GM13976 (cell line): ENCODE results near the gene ADAMTS16.

ENCODE experiments used
- DNase-seq: peaks from one replicate; pipeline ENCODE4 v3.0.0; 2012; ENCODE audit warnings: low spot score
- CTCF ChIP-seq: IDR thresholded peaks from 2 replicates; pipeline ENCODE4 v1.5.1; 2012; ENCODE audit warnings: borderline replicate concordance, mild to moderate bottlenecking; ENCODE audit not compliant: insufficient read depth; ENCODE audit errors: extremely low read depth, missing control alignments, control extremely low read depth
- in situ Hi-C: fragments of 300-500 bp; cut with MboI; formaldehyde crosslinking; loops from one replicate; pipeline ENCODE4 v1.12.0; 2022; ENCODE audit warnings: low sequenced_read_pairs, mixed read lengths, inconsistent platforms; ENCODE audit not compliant: unreplicated experiment

ADAMTS16 gene

GRCh38 chr5:5341531-5342292 is 201.6 kb downstream of the ADAMTS16 start:
- no peak for DNase-seq
- no peak for TF ChIP-seq CTCF
- in situ Hi-C loops, result no loop called here

- DNase-seq, result no peak
- in situ Hi-C loops, result no loop called here
Observed at GRCh38 chr5:5342784-5343183, 202.7 kb downstream of the ADAMTS16 start.

GRCh38 chr5:5343568-5343967 is 203.4 kb downstream of the ADAMTS16 start:
- no peak for TF ChIP-seq CTCF
- in situ Hi-C loops, result no loop called here
- DNase-seq, result no peak

More at GRCh38 chr5:5342784-5343183, 202.7 kb downstream of the ADAMTS16 start:
- no peak for TF ChIP-seq CTCF

GRCh38 chr5:5344051-5344571 is 204.0 kb downstream of the ADAMTS16 start:
- TF ChIP-seq CTCF, result no peak
- DNase-seq, result no peak
- in situ Hi-C loops, result no loop called here

- in situ Hi-C loops, result no loop called here
- no peak for TF ChIP-seq CTCF
Observed at GRCh38 chr5:5344606-5345005, 204.5 kb downstream of the ADAMTS16 start.

GRCh38 chr5:5347442-5347841 is 207.3 kb downstream of the ADAMTS16 start:
- no peak for TF ChIP-seq CTCF
- no peak for DNase-seq
- in situ Hi-C loops, result no loop called here

More at GRCh38 chr5:5344606-5345005, 204.5 kb downstream of the ADAMTS16 start:
- no peak for DNase-seq
